Tibial artery (tissue), 4 donors: ENCODE results near the gene KIF3B.
"Not testable (repeated sequence)": the region's sequence is repeated elsewhere in the genome, so short reads cannot be mapped to it uniquely, and the experiment has no call there.

Experiments
- DNase-seq, 2 donors: peaks; one replicate each; pipeline ENCODE4 v3.0.0-alpha.2; 2019
- H3K27ac ChIP-seq, 2 donors: fragments of 200-600 bp; sonication (generic) in 1 of 2; 1 replicate in 1 of 2; 2 replicates in 1 of 2; pipeline ENCODE4 v1.5.1; 2018 to 2019; ENCODE audit warnings: mild to moderate bottlenecking in 1 of 2
- H3K27me3 ChIP-seq, 2 donors: fragments of 200-600 bp; sonication (generic) in 1 of 2; one replicate each; pipeline versions ENCODE4 v1.5.1 to v1.6.0; 2016 to 2019
- H3K36me3 ChIP-seq, 3 donors: fragments of 200-600 bp; sonication (generic) in 2 of 3; one replicate each; pipeline ENCODE4 v1.5.1; 2016 to 2019; ENCODE audit warnings: mild to moderate bottlenecking in 2 of 3
- H3K4me1 ChIP-seq, 4 donors: fragments of 200-600 bp; sonication (generic) in 2 of 4; 1 replicate in 3 of 4; 2 replicates in 1 of 4; pipeline ENCODE4 v1.5.1; 2016 to 2019
- H3K4me3 ChIP-seq, 2 donors: fragments of 200-600 bp; sonication (generic) in 1 of 2; 1 replicate in 1 of 2; 2 replicates in 1 of 2; pipeline ENCODE4 v1.5.1; 2018 to 2019; ENCODE audit warnings: mild to moderate bottlenecking in 2 of 2
- H3K9me3 ChIP-seq, 3 donors: fragments of 200-600 bp; sonication (generic) in 1 of 3; one replicate each; pipeline ENCODE4 v1.5.1; 2016 to 2019
- CTCF ChIP-seq, 2 experiments: fragments of 200-600 bp in 1 of 2; fragments of 450-650 bp in 1 of 2; IDR thresholded peaks; one replicate each; pipeline ENCODE4 v1.5.1; 2017 to 2019; ENCODE audit warnings: antibody characterized with exemption in 2 of 2, mild to moderate bottlenecking in 1 of 2, moderate library complexity in 1 of 2
- intact Hi-C: fragments of 100-400 bp; cut with DNase I; formaldehyde crosslinking; loops from one replicate; pipeline ENCODE4 v1.15.0; 2023; ENCODE audit warnings: low total_unique reads

Gene KIF3B

GRCh38 chr20:32285621-32286371 lies 8.3 kb downstream of the KIF3B start:
- Histone ChIP-seq H3K36me3 (no peaks in the 10 kb centered on the region), H3K9me3 (no peaks in the 10 kb centered on the region), H3K27ac (no peak overlapping the region), H3K4me3 (no peak overlapping the region), H3K4me1 (peaks cover 0 to 16% (median 11%) of the 10 kb centered on the region in 4 donors), H3K27me3 (no peaks in the 10 kb centered on the region)
- intact Hi-C loops, result no loop called here
- no peak for DNase-seq
- TF ChIP-seq CTCF (IDR thresholded peaks at IDR 0.05), result no peak

- H3K27ac ChIP-seq, result no peak overlapping the region
- H3K4me3 ChIP-seq, result no peak overlapping the region
- H3K9me3 ChIP-seq, result no peaks in the 10 kb centered on the region
- intact Hi-C loops, result no loop called here
- peaks cover 0 to 16% (median 11%) of the 10 kb centered on the region in 4 donors for H3K4me1 ChIP-seq
- no peaks in the 10 kb centered on the region for H3K27me3 ChIP-seq
- TF ChIP-seq CTCF (IDR thresholded peaks at IDR 0.05), result no peak
- no peaks in the 10 kb centered on the region for H3K36me3 ChIP-seq
- peak in 1 of 2 donors; percentile 6 for DNase-seq
Observed at GRCh38 chr20:32287231-32287638, 9.8 kb downstream of the KIF3B start.

- peaks cover 0 to 16% (median 9%) of the 10 kb centered on the region in 4 donors for H3K4me1 ChIP-seq
- H3K36me3 ChIP-seq, result no peaks in the 10 kb centered on the region
- H3K9me3 ChIP-seq, result no peaks in the 10 kb centered on the region
- H3K27ac ChIP-seq, result no peak overlapping the region
- intact Hi-C loops, result no loop called here
- H3K27me3 ChIP-seq, result no peaks in the 10 kb centered on the region
- no peak overlapping the region for H3K4me3 ChIP-seq
- DNase-seq, result no peak
- TF ChIP-seq CTCF (IDR thresholded peaks at IDR 0.05), result no peak
Observed at GRCh38 chr20:32288225-32288849, 10.9 kb downstream of the KIF3B start.

DNA sequence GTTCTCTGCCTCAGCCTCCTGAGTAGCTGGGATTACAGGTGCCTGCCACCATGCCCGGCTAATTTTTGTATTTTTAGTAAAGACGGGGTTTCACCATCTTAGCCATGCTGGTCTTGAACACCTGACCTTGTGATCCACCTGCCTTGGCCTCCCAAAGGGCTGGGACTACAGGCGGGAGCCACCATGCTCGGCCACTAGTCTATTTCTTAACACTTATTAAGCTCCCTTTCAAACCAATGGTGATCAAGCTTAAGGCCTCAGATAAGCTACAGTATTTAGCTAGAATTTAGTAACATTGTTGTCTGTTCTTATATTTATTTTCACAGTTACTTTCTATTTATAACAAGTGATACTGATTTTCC lies 11.8 kb downstream of the KIF3B start:
- H3K9me3 ChIP-seq, H3K36me3 ChIP-seq, H3K27me3 ChIP-seq, H3K27ac ChIP-seq, H3K4me3 ChIP-seq, intact Hi-C loops, DNase-seq: not testable (repeated sequence)
- peaks cover 0 to 16% (median 9%) of the 10 kb centered on the region in 4 donors for H3K4me1 ChIP-seq

DNA sequence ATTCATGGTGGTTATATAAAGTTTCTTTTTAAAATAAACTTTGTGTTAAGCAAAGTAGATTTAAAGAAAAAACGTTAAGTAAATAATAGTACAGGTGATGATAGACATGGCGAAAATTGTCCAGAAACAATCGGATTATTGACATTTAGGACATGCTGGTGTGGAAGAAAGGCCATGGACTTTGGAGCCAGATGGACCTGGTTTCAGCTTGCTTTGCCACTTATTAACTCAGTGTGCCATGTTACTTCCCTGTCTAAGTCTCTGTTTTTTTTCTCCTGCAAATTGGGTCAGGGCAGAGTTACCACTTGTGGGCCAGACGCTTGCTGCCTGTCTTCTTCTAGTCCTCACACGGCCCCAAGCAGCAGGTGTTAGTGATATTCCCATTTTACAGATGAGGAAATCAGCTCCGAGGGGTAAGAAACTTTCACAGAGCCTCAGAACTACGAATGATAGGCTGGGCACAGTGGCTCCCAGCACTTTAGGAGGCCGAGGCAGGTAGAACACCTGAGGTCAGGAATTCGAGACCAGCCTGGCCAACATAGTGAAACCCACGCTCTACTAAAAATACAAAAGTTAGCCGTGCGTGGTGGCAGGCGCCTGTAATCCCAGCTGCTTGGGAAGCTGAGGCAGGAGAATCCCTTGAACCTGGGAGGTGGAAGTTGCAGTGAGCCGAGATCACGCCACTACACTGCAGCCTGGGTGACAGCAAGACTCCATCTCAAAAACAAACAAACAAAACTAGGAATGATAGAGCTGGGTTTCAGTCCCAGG lies 12.4 kb downstream of the KIF3B start:
- Histone ChIP-seq H3K27me3 (no peaks in the 10 kb centered on the region), H3K9me3 (no peaks in the 10 kb centered on the region), H3K27ac (no peak overlapping the region), H3K36me3 (no peaks in the 10 kb centered on the region), H3K4me1 (peaks cover 0 to 16% (median 9%) of the 10 kb centered on the region in 4 donors), H3K4me3 (no peak overlapping the region)
- intact Hi-C loops, result no loop called here
- DNase-seq, result peak in 1 of 2 donors; percentile 16
- no peak for TF ChIP-seq CTCF (IDR thresholded peaks at IDR 0.05)

GRCh38 chr20:32291166-32291565 lies 13.7 kb downstream of the KIF3B start:
- no peak overlapping the region for H3K4me3 ChIP-seq
- peaks cover 0 to 6% (median under 1%) of the 10 kb centered on the region in 4 donors for H3K4me1 ChIP-seq
- no peaks in the 10 kb centered on the region for H3K36me3 ChIP-seq
- H3K27ac ChIP-seq, result no peak overlapping the region
- intact Hi-C loops, result no loop called here
- no peak for TF ChIP-seq CTCF (IDR thresholded peaks at IDR 0.05)
- no peak for DNase-seq
- no peaks in the 10 kb centered on the region for H3K9me3 ChIP-seq
- no peaks in the 10 kb centered on the region for H3K27me3 ChIP-seq
